Aortic smooth muscle cell (primary cell): ENCODE results near the gene C17orf75. TPM values are rescaled to one million over a fixed set of nuclear protein-coding genes. Genes with fewer than 3 reads are reported as not detected.

Experiments used
- total RNA-seq: library from RNA; depleted of rRNA; stranded (reverse); fragments of >200 nt; gene quantifications from 2 replicates; pipeline ENCODE4 v1.2.3, GENCODE V29; 2014

The C17orf75 gene
- total RNA-seq, result 16.0 and 22.5 TPM in 2 replicates

GRCh38 chr17:32341857-32342602 is at the start of gene C17orf75:
Gene C17orf75 (minus strand): TSS chr17:32342173. CDS start chr17:32342139, 34 bp downstream.

GRCh38 chr17:32349854-32350665 is 8.1 kb upstream of the C17orf75 start, which contains the start of gene ZNF207:
Gene ZNF207 (plus strand): TSS chr17:32350157. CDS start chr17:32350286, 129 bp downstream.

Other genes starting within 250 kb of the C17orf75 start
- 43.2 and 53.0 TPM in 2 replicates for gene RHOT1, start 199.7 kb downstream of the C17orf75 start, total RNA-seq
- 0.06 and 0.13 TPM in 2 replicates for gene RHBDL3, start 76.3 kb downstream of the C17orf75 start, total RNA-seq
- gene ZNF207, start 8.0 kb upstream of the C17orf75 start, total RNA-seq, result 85.2 and 102 TPM in 2 replicates
- gene PSMD11, start 102.3 kb upstream of the C17orf75 start, total RNA-seq, result 94.0 and 95.1 TPM in 2 replicates
- gene CDK5R1, start 144.8 kb upstream of the C17orf75 start, total RNA-seq, result 0.50 and 0.79 TPM in 2 replicates